HCT116 (cell line): ENCODE measurements around the gene SMIM35. TPM values are rescaled to one million over a fixed set of nuclear protein-coding genes. Genes with fewer than 3 reads are reported as not detected.
A peak's percentile ranks its signal among the peaks of the same experiment; 100 is the strongest.

Source experiments
- ATAC-seq: fragments of 200-7000 bp; cut with Tn5 transposase; 2 replicates; pipeline ENCODE4 v1.9.1; 2020; ENCODE audit warnings: mild to moderate bottlenecking, moderate library complexity
- Bru-seq: library from RNA; stranded (reverse); fragments of 400-500 nt; gene quantifications from one replicate; lab custom pipeline; 2021; lab: Mats Ljungman, UMichigan
- BruChase-seq, 2 experiments: library from RNA; stranded (reverse); fragments of 400-500 nt; gene quantifications; one replicate each; lab custom pipeline; 2021; lab: Mats Ljungman, UMichigan
- BruUV-seq: library from RNA; stranded (reverse); fragments of 400-500 nt; replicated peaks from 2 replicates; lab custom pipeline; 2021; lab: Mats Ljungman, UMichigan
- CTCF ChIA-PET: fragments of 300-600 bp; sonication (Branson Sonifier 250); formaldehyde crosslinking; loops from one replicate; lab custom pipeline; 2021; ENCODE audit warnings: antibody characterized with exemption; lab: Charles Lee
- POLR2A ChIA-PET: fragments of 300-600, 350-600 bp; sonication (Branson Sonifier 250); formaldehyde crosslinking; loops from one replicate; lab custom pipeline; 2021; ENCODE audit warnings: antibody characterized with exemption; lab: Charles Lee
- RAD21 ChIA-PET, 2 experiments: fragments of 300-600 bp; sonication (Branson Sonifier 250); formaldehyde crosslinking; loops; one replicate each; lab custom pipeline; 2023; ENCODE audit warnings: low total read pairs in 2 of 2; ENCODE audit not compliant: uncharacterized antibody in 2 of 2, unreplicated experiment in 2 of 2, low non-redundant PET in 1 of 2; lab: Charles Lee
- DNase-seq: peaks from one replicate; pipeline ENCODE4 v3.0.0-alpha.2; 2010; ENCODE audit warnings: low read depth, low spot score
- H2AFZ ChIP-seq: fragments of 200-600 bp; shearing (Covaris generic), sonication (generic); 2 replicates; pipeline ENCODE4 v1.6.1; 2017; ENCODE audit warnings: low read depth, mixed run types, mixed read lengths, antibody characterized with exemption, low read length; ENCODE audit not compliant: poor library complexity, severe bottlenecking
- H3K27ac ChIP-seq: 2 replicates; pipeline ENCODE4 v1.5.1; 2012; ENCODE audit warnings: low read depth, low read length
- H3K27me3 ChIP-seq: fragments of 200-600 bp; sonication (generic); 2 replicates; pipeline ENCODE4 v1.6.1; 2016; ENCODE audit warnings: mixed run types, low read length, mixed read lengths; ENCODE audit not compliant: insufficient read depth
- H3K36me3 ChIP-seq, 2 experiments: fragments of 200-500 bp in 1 of 2; fragments of 200-600 bp in 1 of 2; sonication (Bioruptor generic) in 1 of 2; sonication (generic) in 1 of 2; 2 replicates each; pipeline versions ENCODE4 v1.5.1 to v1.6.1; 2014 to 2016; ENCODE audit warnings: low read length in 2 of 2, inconsistent platforms in 1 of 2, mixed read lengths in 1 of 2, mixed run types in 1 of 2; ENCODE audit not compliant: insufficient read depth in 2 of 2, control insufficient read depth in 1 of 2
- H3K4me1 ChIP-seq, 2 experiments: fragments of 200-600 bp in 1 of 2; sonication (generic) in 1 of 2; 2 replicates each; pipeline versions ENCODE4 v1.5.1 to v1.6.1; 2012 to 2017; ENCODE audit warnings: low read length in 2 of 2, inconsistent platforms in 1 of 2, mild to moderate bottlenecking in 1 of 2, mixed read lengths in 1 of 2, mixed run types in 1 of 2, moderate library complexity in 1 of 2; ENCODE audit not compliant: insufficient read depth in 2 of 2, control insufficient read depth in 1 of 2
- H3K4me2 ChIP-seq: fragments of 200-600 bp; sonication (generic); 2 replicates; pipeline ENCODE4 v1.6.1; 2017; ENCODE audit warnings: mixed run types, low read length, mixed read lengths
- H3K4me3 ChIP-seq, 2 experiments: fragments of 200-600 bp in 1 of 2; sonication (generic) in 1 of 2; replicated peaks in 1 of 2; 2 replicates each; pipeline ENCODE4 v1.5.1; 2011 to 2016; ENCODE audit warnings: low read length in 2 of 2, control low read depth in 1 of 2, low read depth in 1 of 2, mild to moderate bottlenecking in 1 of 2, mixed read lengths in 1 of 2, mixed run types in 1 of 2
- H3K79me2 ChIP-seq: fragments of 200-600 bp; sonication (generic); 2 replicates; pipeline ENCODE4 v1.6.1; 2017; ENCODE audit warnings: mild to moderate bottlenecking, mixed run types, low read length, moderate library complexity, mixed read lengths; ENCODE audit not compliant: insufficient read depth
- H3K9ac ChIP-seq: fragments of 200-600 bp; sonication (generic); 2 replicates; pipeline ENCODE4 v1.6.1; 2016; ENCODE audit warnings: low read length, mixed read lengths
- H3K9me2 ChIP-seq: fragments of 200-600 bp; sonication (generic), shearing (Covaris generic); 2 replicates; pipeline ENCODE4 v1.6.1; 2017; ENCODE audit warnings: mixed run types, mild to moderate bottlenecking, moderate library complexity; ENCODE audit not compliant: insufficient read depth
- H3K9me3 ChIP-seq, 2 experiments: fragments of 200-500 bp in 1 of 2; fragments of 200-600 bp in 1 of 2; sonication (Bioruptor generic) in 1 of 2; sonication (generic) in 1 of 2; 2 replicates each; pipeline ENCODE4 v1.6.1; 2014 to 2017; ENCODE audit warnings: low read length in 2 of 2, mixed read lengths in 2 of 2, inconsistent platforms in 1 of 2, low read depth in 1 of 2, mild to moderate bottlenecking in 1 of 2, mixed run types in 1 of 2, moderate library complexity in 1 of 2; ENCODE audit not compliant: control insufficient read depth in 1 of 2, insufficient read depth in 1 of 2
- H4K20me1 ChIP-seq: fragments of 200-600 bp; sonication (generic), shearing (Covaris generic); 2 replicates; pipeline ENCODE4 v1.6.1; 2017; ENCODE audit warnings: mixed run types, mild to moderate bottlenecking, moderate library complexity; ENCODE audit not compliant: insufficient read depth
- EGR1 ChIP-seq: IDR thresholded peaks from 2 replicates; pipeline ENCODE4 v1.6.1; 2012; ENCODE audit warnings: low read depth
- EZH2phosphoT487 ChIP-seq: fragments of 200-600 bp; IDR thresholded peaks from 2 replicates; pipeline ENCODE4 v1.6.1; 2018; ENCODE audit warnings: antibody characterized with exemption, borderline replicate concordance
- POLR2AphosphoS5 ChIP-seq: IDR thresholded peaks from 2 replicates; pipeline ENCODE4 v1.6.1; 2011; ENCODE audit warnings: mild to moderate bottlenecking, low read depth, low read length, moderate library complexity
- ZNF274 ChIP-seq: fragments of 200-500 bp; sonication (Bioruptor generic); IDR thresholded peaks from 2 replicates; pipeline ENCODE4 v1.6.1; 2014; ENCODE audit warnings: mild to moderate bottlenecking, low read depth, low read length, inconsistent platforms
- intact Hi-C: fragments of 100-400 bp; cut with micrococcal nuclease; formaldehyde crosslinking; loops from 2 replicates; pipeline ENCODE4 v1.10.0; 2022
- long read RNA-seq: library from polyadenylated mRNA; unstranded; transcript quantifications from one replicate; pipeline ENCODE4 v2.0.0, GENCODE V29; 2021; ENCODE audit not compliant: unreplicated experiment
- polyA plus RNA-seq: library from polyadenylated mRNA; unstranded; fragments of >200 nt; gene quantifications from 2 replicates; pipeline ENCODE4 v1.2.1, GENCODE V29; 2012; ENCODE audit warnings: missing spikeins
- total RNA-seq: library from RNA; stranded (reverse); gene quantifications from one replicate; pipeline ENCODE4 v1.2.1, GENCODE V29; 2021; ENCODE audit not compliant: unreplicated experiment
- TF ChIP-seq, protein P1 (sequence below): IDR thresholded peaks from 2 replicates; pipeline ENCODE4 v1.6.1; 2011; ENCODE audit warnings: mild to moderate bottlenecking, low read length, moderate library complexity; ENCODE audit not compliant: insufficient replicate concordance; ENCODE audit errors: extremely low read depth

The SMIM35 gene
- not detected for total RNA-seq
- not detected in 2 replicates for polyA plus RNA-seq
- Bru-seq, nascent RNA = percentile 7 among the genes with signal in this experiment
- BruChase-seq, experiment 1, labeled RNA remaining after a 6-hour chase = not detected
- percentile 8 among the genes with signal in this experiment for BruChase-seq, experiment 2, labeled RNA remaining after a 2-hour chase
- long read RNA-seq = 0 reads

GRCh38 chr11:118086913-118087768, at the start of gene SMIM35:
Gene SMIM35 (minus strand): TSS chr11:118086963. CDS start chr11:118086757, 206 bp downstream.
- no peak within 1 kb of the TSS for H2AFZ ChIP-seq
- no peak within 1 kb of the TSS for H3K4me2 ChIP-seq
- H3K27me3 ChIP-seq = peaks cover 3% of the 10 kb centered on the region; the same call in 1 of the 2 replicates
- no peaks in the 10 kb centered on the region; a peak in 1 of 4 replicates for H3K9me3 ChIP-seq
- POLR2A ChIA-PET = no interaction called here
- H3K9ac ChIP-seq = no peak within 1 kb of the TSS
- CTCF ChIA-PET = no interaction called here
- H4K20me1 ChIP-seq = no peaks in the 10 kb centered on the region
- H3K4me3 ChIP-seq = no peak within 1 kb of the TSS
- intact Hi-C loops = no loop called here
- no peaks in the 10 kb centered on the region; a peak in 1 of 4 replicates for H3K4me1 ChIP-seq
- peak; percentile 62 for TF ChIP-seq ZNF274
- TF ChIP-seq EGR1 = no peak
- H3K27ac ChIP-seq = no peak within 1 kb of the TSS
- H3K36me3 ChIP-seq = no peaks in the 10 kb centered on the region
- ATAC-seq = no peak
- RAD21 ChIA-PET = no interaction called here
- DNase-seq = no peak
- no peaks in the 10 kb centered on the region for H3K9me2 ChIP-seq
- BruUV-seq = no TSS peak
- no peaks in the 10 kb centered on the region for H3K79me2 ChIP-seq

GRCh38 chr11:118136341-118136740, 49.6 kb upstream of the SMIM35 start:
- TF ChIP-seq EZH2phosphoT487 (no peak), POLR2AphosphoS5 (no peak)
- TF ChIP-seq, protein P1, sequence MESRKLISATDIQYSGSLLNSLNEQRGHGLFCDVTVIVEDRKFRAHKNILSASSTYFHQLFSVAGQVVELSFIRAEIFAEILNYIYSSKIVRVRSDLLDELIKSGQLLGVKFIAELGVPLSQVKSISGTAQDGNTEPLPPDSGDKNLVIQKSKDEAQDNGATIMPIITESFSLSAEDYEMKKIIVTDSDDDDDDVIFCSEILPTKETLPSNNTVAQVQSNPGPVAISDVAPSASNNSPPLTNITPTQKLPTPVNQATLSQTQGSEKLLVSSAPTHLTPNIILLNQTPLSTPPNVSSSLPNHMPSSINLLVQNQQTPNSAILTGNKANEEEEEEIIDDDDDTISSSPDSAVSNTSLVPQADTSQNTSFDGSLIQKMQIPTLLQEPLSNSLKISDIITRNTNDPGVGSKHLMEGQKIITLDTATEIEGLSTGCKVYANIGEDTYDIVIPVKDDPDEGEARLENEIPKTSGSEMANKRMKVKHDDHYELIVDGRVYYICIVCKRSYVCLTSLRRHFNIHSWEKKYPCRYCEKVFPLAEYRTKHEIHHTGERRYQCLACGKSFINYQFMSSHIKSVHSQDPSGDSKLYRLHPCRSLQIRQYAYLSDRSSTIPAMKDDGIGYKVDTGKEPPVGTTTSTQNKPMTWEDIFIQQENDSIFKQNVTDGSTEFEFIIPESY = no peak
- ChIA-PET CTCF (no interaction called here), POLR2A (no interaction called here), RAD21 (no interaction called here)
- Histone ChIP-seq H2AFZ (no peak overlapping the region), H3K4me3 (no peak overlapping the region), H3K36me3 (no peaks in the 10 kb centered on the region), H3K4me2 (no peak overlapping the region), H3K27me3 (no peaks in the 10 kb centered on the region), H3K4me1 (no peaks in the 10 kb centered on the region), H3K79me2 (no peaks in the 10 kb centered on the region), H3K9me3 (no peaks in the 10 kb centered on the region), H3K27ac (no peak overlapping the region), H4K20me1 (no peaks in the 10 kb centered on the region), H3K9ac (no peak overlapping the region), H3K9me2 (no peaks in the 10 kb centered on the region)
- ATAC-seq (no peak), DNase-seq (no peak)
- no TSS peak for BruUV-seq
- intact Hi-C loops = no loop called here
